GOT3 (cell line): ENCODE measurements around the gene CST7.
"Not testable (repeated sequence)": the region's sequence is repeated elsewhere in the genome, so short reads cannot be mapped to it uniquely, and the experiment has no call there.

Source experiments
- DNase-seq: peaks from one replicate; lab custom pipeline; 2025; ENCODE audit warnings: mixed read lengths; lab: John Stamatoyannopoulos, UW

Gene CST7

GRCh38 chr20:24929867-24930723, 19.0 kb upstream of the CST7 start:
- DNase-seq = not testable (repeated sequence)

- not testable (repeated sequence) for DNase-seq
These were observed 18.1 kb upstream of the CST7 start for GRCh38 chr20:24930724-24931688.

GRCh38 chr20:24931893-24932292, 17.2 kb upstream of the CST7 start:
- DNase-seq = not testable (repeated sequence)

- DNase-seq = no peak
These were observed 15.7 kb upstream of the CST7 start for GRCh38 chr20:24933266-24933908.

- no peak for DNase-seq
These were observed 14.9 kb upstream of the CST7 start for GRCh38 chr20:24934101-24934661.

GRCh38 chr20:24934716-24935115, 14.4 kb upstream of the CST7 start:
- DNase-seq = no peak

GRCh38 chr20:24935140-24935539, 13.9 kb upstream of the CST7 start:
- no peak for DNase-seq

- DNase-seq = no peak
These were observed 13.1 kb upstream of the CST7 start for GRCh38 chr20:24935766-24936525.

GRCh38 chr20:24936526-24937407, 12.3 kb upstream of the CST7 start:
- DNase-seq = no peak

GRCh38 chr20:24937579-24937978, 11.5 kb upstream of the CST7 start:
- no peak for DNase-seq

GRCh38 chr20:24938498-24938897, 10.6 kb upstream of the CST7 start:
- no peak for DNase-seq

GRCh38 chr20:24939036-24939435, 10.0 kb upstream of the CST7 start:
- no peak for DNase-seq

- no peak for DNase-seq
These were observed 6.4 kb upstream of the CST7 start for GRCh38 chr20:24942679-24943078.

- DNase-seq = no peak
These were observed 5.9 kb upstream of the CST7 start for GRCh38 chr20:24943196-24943595.

- no peak for DNase-seq
These were observed 5.3 kb upstream of the CST7 start for GRCh38 chr20:24943731-24944130.

- DNase-seq = not testable (repeated sequence)
These were observed 2.7 kb upstream of the CST7 start for GRCh38 chr20:24946376-24946775.

- DNase-seq = not testable (repeated sequence)
These were observed 602 bp upstream of the CST7 start for GRCh38 chr20:24948396-24948938.

- no peak for DNase-seq
These were observed 673 bp downstream of the CST7 start for GRCh38 chr20:24949756-24950127.

- DNase-seq = no peak
These were observed 1.2 kb downstream of the CST7 start for GRCh38 chr20:24950128-24950835.
